Measurements from ENCODE around the gene KCNQ1.

DNA sequence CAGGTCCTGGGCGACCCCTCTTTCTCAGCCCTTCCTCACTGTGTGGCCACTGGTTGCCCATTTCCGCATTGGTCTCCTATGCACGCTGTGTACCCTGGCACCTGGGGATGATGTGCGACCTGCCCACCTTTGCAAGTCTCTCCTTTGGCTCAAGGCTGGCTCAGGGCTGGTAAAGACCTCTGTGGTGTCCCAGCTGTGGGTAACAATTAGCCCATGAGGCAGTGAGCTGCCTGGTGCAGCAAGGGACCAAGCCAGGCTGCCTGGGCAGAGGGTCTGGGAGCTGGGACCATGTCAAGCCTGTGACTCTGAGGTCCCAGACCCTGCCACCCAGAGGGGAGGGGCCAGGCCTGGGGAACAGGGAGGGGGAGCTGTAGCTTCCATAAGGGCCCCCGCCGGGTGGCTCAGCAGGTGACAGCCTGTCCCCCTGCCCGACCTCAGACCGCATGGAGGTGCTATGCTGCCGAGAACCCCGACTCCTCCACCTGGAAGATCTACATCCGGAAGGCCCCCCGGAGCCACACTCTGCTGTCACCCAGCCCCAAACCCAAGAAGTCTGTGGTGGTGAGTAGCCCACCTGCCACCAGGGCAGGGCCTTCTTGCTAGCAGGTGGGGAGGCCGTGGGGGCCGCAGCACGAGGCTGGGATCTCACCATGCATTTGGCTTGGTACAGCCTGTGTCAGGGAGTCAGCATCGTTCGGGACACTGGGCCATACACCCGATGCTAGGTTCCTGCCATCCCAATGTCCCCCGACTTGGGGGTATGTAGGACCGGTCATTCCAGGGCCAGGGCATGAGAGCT lies 142.5 kb downstream of the KCNQ1 start:
- TF ChIP-seq, protein P1, sequence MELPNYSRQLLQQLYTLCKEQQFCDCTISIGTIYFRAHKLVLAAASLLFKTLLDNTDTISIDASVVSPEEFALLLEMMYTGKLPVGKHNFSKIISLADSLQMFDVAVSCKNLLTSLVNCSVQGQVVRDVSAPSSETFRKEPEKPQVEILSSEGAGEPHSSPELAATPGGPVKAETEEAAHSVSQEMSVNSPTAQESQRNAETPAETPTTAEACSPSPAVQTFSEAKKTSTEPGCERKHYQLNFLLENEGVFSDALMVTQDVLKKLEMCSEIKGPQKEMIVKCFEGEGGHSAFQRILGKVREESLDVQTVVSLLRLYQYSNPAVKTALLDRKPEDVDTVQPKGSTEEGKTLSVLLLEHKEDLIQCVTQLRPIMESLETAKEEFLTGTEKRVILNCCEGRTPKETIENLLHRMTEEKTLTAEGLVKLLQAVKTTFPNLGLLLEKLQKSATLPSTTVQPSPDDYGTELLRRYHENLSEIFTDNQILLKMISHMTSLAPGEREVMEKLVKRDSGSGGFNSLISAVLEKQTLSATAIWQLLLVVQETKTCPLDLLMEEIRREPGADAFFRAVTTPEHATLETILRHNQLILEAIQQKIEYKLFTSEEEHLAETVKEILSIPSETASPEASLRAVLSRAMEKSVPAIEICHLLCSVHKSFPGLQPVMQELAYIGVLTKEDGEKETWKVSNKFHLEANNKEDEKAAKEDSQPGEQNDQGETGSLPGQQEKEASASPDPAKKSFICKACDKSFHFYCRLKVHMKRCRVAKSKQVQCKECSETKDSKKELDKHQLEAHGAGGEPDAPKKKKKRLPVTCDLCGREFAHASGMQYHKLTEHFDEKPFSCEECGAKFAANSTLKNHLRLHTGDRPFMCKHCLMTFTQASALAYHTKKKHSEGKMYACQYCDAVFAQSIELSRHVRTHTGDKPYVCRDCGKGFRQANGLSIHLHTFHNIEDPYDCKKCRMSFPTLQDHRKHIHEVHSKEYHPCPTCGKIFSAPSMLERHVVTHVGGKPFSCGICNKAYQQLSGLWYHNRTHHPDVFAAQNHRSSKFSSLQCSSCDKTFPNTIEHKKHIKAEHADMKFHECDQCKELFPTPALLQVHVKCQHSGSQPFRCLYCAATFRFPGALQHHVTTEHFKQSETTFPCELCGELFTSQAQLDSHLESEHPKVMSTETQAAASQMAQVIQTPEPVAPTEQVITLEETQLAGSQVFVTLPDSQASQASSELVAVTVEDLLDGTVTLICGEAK (IDR thresholded peaks at IDR 0.05) = no peak
- TF ChIP-seq, protein P1 (CRISPR knock-in tag; IDR thresholded peaks at IDR 0.05) = no peak
- no peak for TF ChIP-seq ZFYVE20 (CRISPR knock-in tag; IDR thresholded peaks at IDR 0.05; ENCODE audit: borderline replicate concordance, low read depth)
- no peak for TF ChIP-seq ZFX (CRISPR knock-in tag; IDR thresholded peaks at IDR 0.05; ENCODE audit: low read depth)
- no peak for TF ChIP-seq HNF4G (IDR thresholded peaks at IDR 0.05; ENCODE audit: borderline replicate concordance, low read depth, low read length)
- TF ChIP-seq HNF4G (CRISPR knock-in tag; IDR thresholded peaks at IDR 0.05; ENCODE audit: borderline replicate concordance, low read depth) = no peak
- no peak for TF ChIP-seq ZNF547 (CRISPR knock-in tag; IDR thresholded peaks at IDR 0.05)
- no peak for TF ChIP-seq SMC3 (IDR thresholded peaks at IDR 0.05; ENCODE audit: low read length)
- no peak for TF ChIP-seq ZFP1 (CRISPR knock-in tag; IDR thresholded peaks at IDR 0.05)
- TF ChIP-seq, protein P2, sequence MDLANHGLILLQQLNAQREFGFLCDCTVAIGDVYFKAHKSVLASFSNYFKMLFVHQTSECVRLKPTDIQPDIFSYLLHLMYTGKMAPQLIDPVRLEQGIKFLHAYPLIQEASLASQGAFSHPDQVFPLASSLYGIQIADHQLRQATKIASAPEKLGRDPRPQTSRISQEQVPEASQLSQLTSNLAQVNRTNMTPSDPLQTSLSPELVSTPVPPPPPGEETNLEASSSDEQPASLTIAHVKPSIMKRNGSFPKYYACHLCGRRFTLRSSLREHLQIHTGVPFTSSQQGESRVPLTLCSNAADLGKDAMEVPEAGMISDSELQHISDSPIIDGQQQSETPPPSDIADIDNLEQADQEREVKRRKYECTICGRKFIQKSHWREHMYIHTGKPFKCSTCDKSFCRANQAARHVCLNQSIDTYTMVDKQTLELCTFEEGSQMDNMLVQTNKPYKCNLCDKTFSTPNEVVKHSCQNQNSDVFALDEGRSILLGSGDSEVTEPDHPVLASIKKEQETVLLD (CRISPR knock-in tag; IDR thresholded peaks at IDR 0.05; ENCODE audit: low read depth) = no peak
- TF ChIP-seq ZNF549 (CRISPR knock-in tag; IDR thresholded peaks at IDR 0.05) = no peak
- no peak for TF ChIP-seq CAMTA2 (CRISPR knock-in tag; IDR thresholded peaks at IDR 0.05; ENCODE audit: borderline replicate concordance)

All from HepG2 (cell line).